Colonic mucosa (tissue), 4 donors: ENCODE results near the gene RCL1. TPM values are rescaled to one million over a fixed set of nuclear protein-coding genes. Genes with fewer than 3 reads are reported as not detected.

ENCODE experiments used
- DNase-seq: peaks from one replicate; pipeline ENCODE4 v3.0.0-alpha.2; 2020
- H3K27ac ChIP-seq: fragments of 200-600 bp; one replicate; pipeline ENCODE4 v1.8.0; 2021
- H3K27me3 ChIP-seq: fragments of 200-600 bp; one replicate; pipeline ENCODE4 v1.8.0; 2021
- H3K36me3 ChIP-seq: fragments of 200-600 bp; one replicate; pipeline ENCODE4 v1.8.0; 2021
- H3K4me1 ChIP-seq: fragments of 200-600 bp; one replicate; pipeline ENCODE4 v1.8.0; 2021; ENCODE audit warnings: mild to moderate bottlenecking
- H3K4me3 ChIP-seq: fragments of 200-600 bp; one replicate; pipeline ENCODE4 v1.8.0; 2021
- H3K9ac ChIP-seq, 2 donors: one replicate each; pipeline ENCODE4 v1.7.0; 2013; ENCODE audit warnings: control low read depth in 2 of 2, low read depth in 2 of 2, low read length in 2 of 2
- H3K9me3 ChIP-seq: fragments of 200-600 bp; one replicate; pipeline ENCODE4 v1.8.0; 2021
- intact Hi-C: fragments of 100-400 bp; cut with DNase I; formaldehyde crosslinking; loops from one replicate; pipeline ENCODE4 v1.14.1; 2022
- total RNA-seq, 2 donors: library from RNA; stranded (reverse); fragmentation: NEBNext Ultra II Directional in 1 of 2; extraction: Animal tissue kit (Norgen Biotek cat#: 25700) in 1 of 2; gene quantifications; one replicate each; pipeline ENCODE4 v1.2.1, GENCODE V29; 2021
- TF ChIP-seq, protein P1 (sequence below): fragments of 200-600 bp; IDR thresholded peaks from one replicate; pipeline ENCODE4 v1.8.0; 2022; ENCODE audit warnings: antibody characterized with exemption, mild to moderate bottlenecking
- donor health status: healthy.
- donor health status: DM: no; HTN: no; CAD: no.
- donor health status: DM: no; HTN: no; CAD: no.

Gene RCL1
- total RNA-seq, 2 donors from 2014 or later = 7.0 to 12.5 TPM

DNA sequence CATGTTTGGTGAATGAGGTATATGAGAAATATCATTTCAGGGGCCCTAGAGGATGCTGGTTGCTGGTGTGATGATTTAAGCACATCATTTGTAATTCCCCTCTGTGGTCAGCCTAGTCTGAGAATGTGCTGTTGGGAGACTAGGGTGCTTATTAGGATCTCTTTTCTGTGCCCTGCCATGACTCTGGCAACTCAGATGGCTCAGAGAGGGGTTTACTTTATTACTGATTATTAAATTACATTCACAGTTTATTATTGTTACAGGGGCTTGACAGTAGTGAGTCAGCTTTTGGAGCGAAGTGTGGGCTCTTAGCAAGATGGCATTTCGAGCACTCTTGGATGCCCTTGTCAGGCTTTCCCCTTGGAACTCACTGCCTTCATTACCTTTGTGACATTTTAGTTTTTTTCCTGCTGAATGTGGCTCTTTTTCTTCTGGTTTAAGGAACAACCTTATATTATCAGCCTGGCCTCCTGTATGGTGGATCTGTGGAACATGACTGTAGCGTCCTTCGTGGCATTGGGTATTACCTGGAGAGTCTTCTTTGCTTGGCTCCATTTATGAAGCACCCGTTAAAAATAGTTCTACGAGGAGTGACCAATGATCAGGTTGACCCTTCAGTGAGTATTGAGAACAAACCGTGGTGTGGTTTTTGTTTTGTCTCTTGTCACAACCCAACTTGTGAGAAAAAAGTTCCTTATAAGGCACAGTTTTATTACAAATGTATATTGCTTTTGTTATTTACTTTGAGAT lies 33.8 kb downstream of the RCL1 start:
- intact Hi-C loops = no loop called here
- TF ChIP-seq, protein P1, sequence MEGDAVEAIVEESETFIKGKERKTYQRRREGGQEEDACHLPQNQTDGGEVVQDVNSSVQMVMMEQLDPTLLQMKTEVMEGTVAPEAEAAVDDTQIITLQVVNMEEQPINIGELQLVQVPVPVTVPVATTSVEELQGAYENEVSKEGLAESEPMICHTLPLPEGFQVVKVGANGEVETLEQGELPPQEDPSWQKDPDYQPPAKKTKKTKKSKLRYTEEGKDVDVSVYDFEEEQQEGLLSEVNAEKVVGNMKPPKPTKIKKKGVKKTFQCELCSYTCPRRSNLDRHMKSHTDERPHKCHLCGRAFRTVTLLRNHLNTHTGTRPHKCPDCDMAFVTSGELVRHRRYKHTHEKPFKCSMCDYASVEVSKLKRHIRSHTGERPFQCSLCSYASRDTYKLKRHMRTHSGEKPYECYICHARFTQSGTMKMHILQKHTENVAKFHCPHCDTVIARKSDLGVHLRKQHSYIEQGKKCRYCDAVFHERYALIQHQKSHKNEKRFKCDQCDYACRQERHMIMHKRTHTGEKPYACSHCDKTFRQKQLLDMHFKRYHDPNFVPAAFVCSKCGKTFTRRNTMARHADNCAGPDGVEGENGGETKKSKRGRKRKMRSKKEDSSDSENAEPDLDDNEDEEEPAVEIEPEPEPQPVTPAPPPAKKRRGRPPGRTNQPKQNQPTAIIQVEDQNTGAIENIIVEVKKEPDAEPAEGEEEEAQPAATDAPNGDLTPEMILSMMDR = no peak
- Histone ChIP-seq H3K27ac (no peak overlapping the region), H3K9me3 (no peaks in the 10 kb centered on the region), H3K4me3 (no peak overlapping the region), H3K27me3 (no peaks in the 10 kb centered on the region), H3K36me3 (no peaks in the 10 kb centered on the region), H3K4me1 (no peaks in the 10 kb centered on the region), H3K9ac (no peak overlapping the region)
- DNase-seq = no peak

DNA sequence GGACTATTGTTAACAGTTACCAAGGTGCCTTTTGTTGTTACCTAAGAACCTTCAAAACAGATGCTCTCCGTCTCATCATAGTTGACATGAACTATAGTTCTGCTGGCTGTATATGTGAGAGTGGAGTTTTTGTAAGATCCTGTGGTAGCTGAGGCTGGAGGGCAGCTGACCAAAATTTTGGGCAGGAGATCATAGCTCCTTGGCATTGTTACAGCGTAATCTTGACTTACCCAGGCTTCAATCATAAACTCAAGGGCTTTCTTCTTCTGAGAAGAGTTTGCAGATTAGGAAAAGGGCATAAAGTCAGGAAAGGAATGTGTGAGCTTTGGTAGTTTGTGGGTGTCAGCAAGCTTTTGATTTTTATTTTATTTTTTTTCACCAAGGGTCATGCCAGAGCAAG lies 34.5 kb downstream of the RCL1 start:
- no peak overlapping the region for H3K4me3 ChIP-seq
- intact Hi-C loops = no loop called here
- TF ChIP-seq, protein P1 = no peak

GRCh38 chr9:4828761-4829160 lies 36.0 kb downstream of the RCL1 start:
- Histone ChIP-seq H3K4me1 (no peaks in the 10 kb centered on the region), H3K36me3 (no peaks in the 10 kb centered on the region), H3K4me3 (no peak overlapping the region), H3K9me3 (no peaks in the 10 kb centered on the region), H3K9ac (no peak overlapping the region), H3K27me3 (no peaks in the 10 kb centered on the region), H3K27ac (no peak overlapping the region)
- intact Hi-C loops = no loop called here
- TF ChIP-seq, protein P1 = no peak
- DNase-seq = no peak

More for the DNA sequence above, 34.5 kb downstream of the RCL1 start:
- H3K36me3 ChIP-seq = no peaks in the 10 kb centered on the region
- no peaks in the 10 kb centered on the region for H3K27me3 ChIP-seq
- no peaks in the 10 kb centered on the region for H3K4me1 ChIP-seq
- H3K27ac ChIP-seq = no peak overlapping the region
- no peak overlapping the region for H3K9ac ChIP-seq
- no peaks in the 10 kb centered on the region for H3K9me3 ChIP-seq
- no peak for DNase-seq

- no peak for DNase-seq
- intact Hi-C loops = no loop called here
- Histone ChIP-seq H3K27ac (no peak overlapping the region), H3K4me3 (no peak overlapping the region), H3K4me1 (no peaks in the 10 kb centered on the region), H3K36me3 (no peaks in the 10 kb centered on the region), H3K9ac (no peak overlapping the region), H3K27me3 (no peaks in the 10 kb centered on the region), H3K9me3 (no peaks in the 10 kb centered on the region)
- TF ChIP-seq, protein P1 = no peak
Observed at GRCh38 chr9:4829969-4830368, 37.2 kb downstream of the RCL1 start.

DNA sequence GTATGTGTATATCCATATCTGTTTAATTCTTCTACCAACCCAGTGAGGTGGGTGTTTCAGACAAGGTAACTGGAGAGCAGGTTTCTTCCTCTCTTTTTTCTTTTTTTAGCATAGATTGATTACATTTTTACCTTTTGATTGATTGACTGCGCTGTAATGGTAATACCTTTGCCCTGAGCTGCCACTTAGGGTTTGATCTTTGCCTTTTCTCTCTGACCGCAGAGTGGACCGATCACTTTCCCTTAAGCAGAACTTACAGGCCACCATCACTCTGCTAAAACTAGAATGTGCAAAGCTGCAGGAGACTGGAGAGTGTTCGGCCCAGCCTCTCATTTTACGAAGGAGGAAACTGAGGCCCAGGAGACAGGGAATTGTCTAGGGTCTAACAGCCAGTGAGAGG lies 38.0 kb downstream of the RCL1 start:
- no peak overlapping the region for H3K4me3 ChIP-seq
- intact Hi-C loops = no loop called here
- H3K36me3 ChIP-seq = no peaks in the 10 kb centered on the region
- H3K9me3 ChIP-seq = no peaks in the 10 kb centered on the region
- H3K27ac ChIP-seq = no peak overlapping the region
- no peaks in the 10 kb centered on the region for H3K4me1 ChIP-seq
- no peaks in the 10 kb centered on the region for H3K27me3 ChIP-seq
- no peak for DNase-seq
- TF ChIP-seq, protein P1 = no peak
- no peak overlapping the region for H3K9ac ChIP-seq
